ENCODE results near the gene FIBP.

The FIBP gene

GRCh38 chr11:65912845-65913244 is 24.6 kb upstream of the FIBP start:
- no peak overlapping the region for H3K27ac ChIP-seq

GRCh38 chr11:65911682-65912568 is 23.7 kb upstream of the FIBP start:
- no peak for TF ChIP-seq CTCF (IDR thresholded peaks at IDR 0.05)

More at GRCh38 chr11:65912845-65913244, 24.6 kb upstream of the FIBP start:
- H3K9me3 ChIP-seq = no peaks in the 10 kb centered on the region
- no peak overlapping the region for H3K4me3 ChIP-seq (ENCODE audit: low read depth in 1 of 2, low read length in 1 of 2)
- no peak for TF ChIP-seq CTCF (IDR thresholded peaks at IDR 0.05)
- peaks cover 12% of the 10 kb centered on the region for H3K36me3 ChIP-seq
- no peaks in the 10 kb centered on the region for H3K27me3 ChIP-seq
- peaks cover 28 to 32% of the 10 kb centered on the region in 2 experiments for H3K4me1 ChIP-seq (ENCODE audit: control insufficient read depth in 1 of 2, insufficient read depth in 1 of 2, low read depth in 1 of 2, low read length in 1 of 2)

GRCh38 chr11:65907878-65908277 is 19.6 kb upstream of the FIBP start:
- Histone ChIP-seq H3K9me3 (no peaks in the 10 kb centered on the region), H3K27me3 (no peaks in the 10 kb centered on the region), H3K4me1 (ENCODE audit: control insufficient read depth in 1 of 2, insufficient read depth in 1 of 2, low read depth in 1 of 2, low read length in 1 of 2) (no peaks in the 10 kb centered on the region), H3K36me3 (no peaks in the 10 kb centered on the region), H3K27ac (no peak overlapping the region), H3K4me3 (ENCODE audit: low read depth in 1 of 2, low read length in 1 of 2) (no peak overlapping the region)
- no peak for TF ChIP-seq CTCF (IDR thresholded peaks at IDR 0.05)

More at GRCh38 chr11:65911682-65912568, 23.7 kb upstream of the FIBP start:
- no peak overlapping the region for H3K4me3 ChIP-seq (ENCODE audit: low read depth in 1 of 2, low read length in 1 of 2)
- H3K4me1 ChIP-seq (ENCODE audit: control insufficient read depth in 1 of 2, insufficient read depth in 1 of 2, low read depth in 1 of 2, low read length in 1 of 2) = peaks cover 19 to 22% of the 10 kb centered on the region in 2 experiments
- no peaks in the 10 kb centered on the region for H3K9me3 ChIP-seq
- no peaks in the 10 kb centered on the region for H3K27me3 ChIP-seq
- peaks cover 2% of the 10 kb centered on the region for H3K36me3 ChIP-seq
- no peak overlapping the region for H3K27ac ChIP-seq

GRCh38 chr11:65906602-65907001 is 18.3 kb upstream of the FIBP start:
- Histone ChIP-seq H3K4me1 (ENCODE audit: control insufficient read depth in 1 of 2, insufficient read depth in 1 of 2, low read depth in 1 of 2, low read length in 1 of 2) (no peaks in the 10 kb centered on the region), H3K36me3 (no peaks in the 10 kb centered on the region), H3K9me3 (no peaks in the 10 kb centered on the region), H3K4me3 (ENCODE audit: low read depth in 1 of 2, low read length in 1 of 2) (no peak overlapping the region), H3K27ac (no peak overlapping the region), H3K27me3 (no peaks in the 10 kb centered on the region)
- TF ChIP-seq CTCF (IDR thresholded peaks at IDR 0.05) = no peak

- Histone ChIP-seq H3K4me1 (ENCODE audit: control insufficient read depth in 1 of 2, insufficient read depth in 1 of 2, low read depth in 1 of 2, low read length in 1 of 2) (peaks cover 19 to 23% of the 10 kb centered on the region in 2 experiments), H3K27me3 (peaks cover 14% of the 10 kb centered on the region), H3K4me3 (ENCODE audit: low read depth in 1 of 2, low read length in 1 of 2) (no peak overlapping the region), H3K27ac (no peak overlapping the region), H3K9me3 (no peaks in the 10 kb centered on the region), H3K36me3 (no peaks in the 10 kb centered on the region)
- TF ChIP-seq CTCF (IDR thresholded peaks at IDR 0.05) = no peak
These were observed 15.4 kb upstream of the FIBP start for GRCh38 chr11:65903715-65904114.

Measured in neutrophil (primary cell).